Pancreas (tissue), 10 donors: Measurements from ENCODE around the gene TENM3. TPM values are rescaled to one million over a fixed set of nuclear protein-coding genes. Genes with fewer than 3 reads are reported as not detected.

Source experiments
- ATAC-seq, 4 donors: fragments of 200-7000 bp; cut with Tn5 transposase; one replicate each; pipeline versions ENCODE4 v1.8.0 to v1.9.1; 2020; ENCODE audit warnings: mild to moderate bottlenecking in 4 of 4, moderate library complexity in 4 of 4
- DNase-seq, 6 donors: peaks; one replicate each; pipeline ENCODE4 v3.0.0-alpha.2; 2020
- FAIRE-seq: peaks from 2 replicates; lab custom pipeline; 2012; peaks lifted over from hg19 to GRCh38; lab: Jason Lieb, UNC
- H3K27ac ChIP-seq, 4 donors: fragments of 200-600 bp; sonication (generic); 1 replicate in 3 of 4; 2 replicates in 1 of 4; pipeline versions ENCODE4 v1.5.0 to v1.8.0; 2020
- H3K27me3 ChIP-seq, 4 donors: fragments of 200-600 bp; one replicate each; pipeline ENCODE4 v1.8.0; 2021
- H3K36me3 ChIP-seq, 3 donors: fragments of 200-600 bp; sonication (generic) in 1 of 3; one replicate each; pipeline versions ENCODE4 v1.5.0 to v1.8.0; 2020 to 2021
- H3K4me1 ChIP-seq, 3 donors: fragments of 200-600 bp; one replicate each; pipeline ENCODE4 v1.8.0; 2021
- H3K4me3 ChIP-seq, 4 donors: fragments of 200-600 bp; sonication (generic) in 2 of 4; one replicate each; pipeline versions ENCODE4 v1.5.0 to v1.8.0; 2020 to 2021
- H3K9me3 ChIP-seq, 4 donors: fragments of 200-600 bp; one replicate each; pipeline ENCODE4 v1.8.0; 2021
- WGBS, 2 donors: extraction: QIAGEN DNeasy Blood & Tissue Kit; methylation state at CpG; one replicate each; pipeline ENCODE4 v1.1.7; 2013; 5-methylcytosine and 5-hydroxymethylcytosine counted together
- intact Hi-C, 3 donors: fragments of 100-400 bp; cut with DNase I; formaldehyde crosslinking; loops; one replicate each; pipeline versions ENCODE4 v1.11.1 to v1.14.2; 2022
- polyA plus RNA-seq, 2 donors: library from polyadenylated mRNA; stranded (reverse); fragments of 200-250 nt; gene quantifications; one replicate each; pipeline ENCODE4 v1.2.3, GENCODE V29; 2013
- total RNA-seq, 6 donors: library from RNA; stranded (reverse); fragmentation: NEBNext Ultra II Directional in 4 of 6; extraction: Animal tissue kit (Norgen Biotek cat#: 25700) in 4 of 6; gene quantifications; one replicate each; pipeline versions ENCODE4 v1.2.1 to v1.2.4, GENCODE V29; 2021 to 2023
- TF ChIP-seq, protein P1 (sequence below), 4 donors: fragments of 200-600 bp; sonication (generic) in 3 of 4; IDR thresholded peaks; one replicate each; pipeline versions ENCODE4 v1.5.0 to v1.8.0; 2021; ENCODE audit warnings: antibody characterized with exemption in 4 of 4
- donor health status: healthy with polysubstance abuse.
- donor health status: DM: no; HTN: no; CAD: no; lungs with moderate emphysema.
- donor health status: DM: no; HTN: no; CAD: no.
- donor health status: control.
- donor health status: control.
- donor health status: Bipolar disorder and iron deficiency.
- donor health status: DM: yes; HTN: yes; CAD: no.
- donor health status: DM: no; HTN: no; CAD: no.
- donor health status: DM: no; HTN: no; CAD: no.
- donor health status: DM: yes; HTN: yes; CAD: no.

TENM3 gene
- total and polyA plus RNA-seq, 8 donors = 0.99 to 6.1 (median 4.4) TPM

DNA sequence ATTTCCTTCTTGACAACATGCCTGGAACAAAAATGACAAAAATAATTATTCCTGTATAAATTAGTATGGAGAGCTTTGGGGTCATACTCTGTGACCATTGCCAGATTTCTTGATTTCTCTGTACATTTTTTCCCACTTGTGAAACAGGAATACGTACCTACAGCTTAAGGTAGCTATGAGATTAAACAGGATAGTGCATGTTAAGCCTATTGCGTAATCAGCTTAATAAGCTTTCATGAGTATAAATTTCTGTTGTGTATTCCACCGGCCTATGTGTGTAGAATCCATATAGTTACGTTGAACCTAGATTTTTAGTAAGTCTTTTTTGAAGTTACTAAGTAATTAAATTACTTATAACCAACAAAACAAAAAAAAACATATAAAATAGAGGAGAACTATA is 339.0 kb downstream of the TENM3 start:
- TF ChIP-seq, protein P1, sequence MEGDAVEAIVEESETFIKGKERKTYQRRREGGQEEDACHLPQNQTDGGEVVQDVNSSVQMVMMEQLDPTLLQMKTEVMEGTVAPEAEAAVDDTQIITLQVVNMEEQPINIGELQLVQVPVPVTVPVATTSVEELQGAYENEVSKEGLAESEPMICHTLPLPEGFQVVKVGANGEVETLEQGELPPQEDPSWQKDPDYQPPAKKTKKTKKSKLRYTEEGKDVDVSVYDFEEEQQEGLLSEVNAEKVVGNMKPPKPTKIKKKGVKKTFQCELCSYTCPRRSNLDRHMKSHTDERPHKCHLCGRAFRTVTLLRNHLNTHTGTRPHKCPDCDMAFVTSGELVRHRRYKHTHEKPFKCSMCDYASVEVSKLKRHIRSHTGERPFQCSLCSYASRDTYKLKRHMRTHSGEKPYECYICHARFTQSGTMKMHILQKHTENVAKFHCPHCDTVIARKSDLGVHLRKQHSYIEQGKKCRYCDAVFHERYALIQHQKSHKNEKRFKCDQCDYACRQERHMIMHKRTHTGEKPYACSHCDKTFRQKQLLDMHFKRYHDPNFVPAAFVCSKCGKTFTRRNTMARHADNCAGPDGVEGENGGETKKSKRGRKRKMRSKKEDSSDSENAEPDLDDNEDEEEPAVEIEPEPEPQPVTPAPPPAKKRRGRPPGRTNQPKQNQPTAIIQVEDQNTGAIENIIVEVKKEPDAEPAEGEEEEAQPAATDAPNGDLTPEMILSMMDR (IDR thresholded peaks at IDR 0.05) = no peak
- FAIRE-seq (no peak), DNase-seq (no peak), ATAC-seq (no peak)
- Histone ChIP-seq H3K4me3 (no peak overlapping the region), H3K9me3 (no peaks in the 10 kb centered on the region), H3K4me1 (no peaks in the 10 kb centered on the region), H3K36me3 (no peaks in the 10 kb centered on the region), H3K27me3 (no peaks in the 10 kb centered on the region), H3K27ac (no peak overlapping the region)
- WGBS, 2 donors = 84 to 97% methylated on average over 4 of the region's 4 CpGs
- intact Hi-C loops = no loop called here

DNA sequence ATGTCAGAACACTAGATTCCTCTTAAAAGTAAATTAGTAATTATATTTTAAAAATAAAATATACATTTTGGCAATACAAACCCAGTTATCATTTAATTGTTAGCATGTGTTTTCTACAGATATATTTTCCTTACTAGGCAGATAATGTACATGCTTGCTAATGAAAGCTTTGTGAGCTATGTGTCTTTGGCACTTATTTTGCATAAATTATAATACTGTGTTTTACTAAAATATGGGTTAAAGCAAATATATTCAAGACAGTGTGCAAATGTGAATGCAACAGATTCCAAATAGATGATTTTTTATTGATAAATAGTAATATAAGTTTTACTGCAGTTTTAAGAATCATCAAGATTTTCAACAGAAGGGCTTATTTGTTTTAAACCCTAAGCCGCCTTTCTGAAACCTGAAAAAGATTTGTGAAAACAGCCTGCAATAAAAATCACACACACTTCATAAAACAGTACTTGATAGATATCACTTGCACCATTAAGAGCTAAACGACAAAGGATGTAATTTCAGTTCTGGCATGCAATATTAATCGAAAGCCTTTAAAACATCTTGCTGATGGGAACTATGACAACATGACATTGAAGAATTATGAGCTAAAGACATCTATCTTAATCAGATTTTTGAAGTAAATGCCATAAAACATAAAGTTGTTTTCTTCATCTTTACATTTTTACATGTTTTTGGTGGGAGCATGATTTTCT is 340.7 kb downstream of the TENM3 start:
- intact Hi-C loops = no loop called here
- ATAC-seq (no peak), FAIRE-seq (no peak), DNase-seq (no peak)
- H3K4me1 ChIP-seq = no peaks in the 10 kb centered on the region
- TF ChIP-seq, protein P1 (IDR thresholded peaks at IDR 0.05) = no peak
- WGBS, 2 donors = 68 to 80% methylated on average over 3 of the region's 3 CpGs
- no peaks in the 10 kb centered on the region for H3K27me3 ChIP-seq
- H3K27ac ChIP-seq = no peak overlapping the region
- no peaks in the 10 kb centered on the region for H3K9me3 ChIP-seq
- H3K4me3 ChIP-seq = no peak overlapping the region
- H3K36me3 ChIP-seq = no peaks in the 10 kb centered on the region

DNA sequence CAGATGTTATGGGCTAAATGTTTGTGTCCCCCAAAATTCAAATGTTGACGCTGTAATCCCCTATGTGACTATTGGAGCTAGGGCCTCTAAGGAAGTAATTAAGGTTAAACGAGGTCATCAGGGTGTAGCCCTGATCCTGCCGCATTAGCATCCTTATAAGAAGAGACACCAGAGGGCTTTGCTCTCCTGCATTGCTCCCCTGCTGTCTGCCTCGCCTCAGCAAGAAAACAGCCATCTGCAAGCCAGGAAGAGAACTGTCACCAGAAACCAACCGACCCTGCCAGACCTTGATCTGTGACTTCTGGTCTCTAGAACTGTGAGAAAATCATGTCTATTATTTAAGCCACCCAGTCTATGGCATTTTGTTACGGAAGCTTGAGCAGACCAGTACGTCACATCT is 342.1 kb downstream of the TENM3 start:
- no peak for FAIRE-seq
- Histone ChIP-seq H3K27ac (no peak overlapping the region), H3K36me3 (no peaks in the 10 kb centered on the region), H3K4me3 (no peak overlapping the region), H3K27me3 (no peaks in the 10 kb centered on the region), H3K9me3 (no peaks in the 10 kb centered on the region), H3K4me1 (no peaks in the 10 kb centered on the region)
- DNase-seq = no peak
- WGBS, 2 donors = 69 to 76% methylated on average over 7 of the region's 7 CpGs
- TF ChIP-seq, protein P1 (IDR thresholded peaks at IDR 0.05) = no peak
- ATAC-seq = no peak
- intact Hi-C loops = no loop called here

DNA sequence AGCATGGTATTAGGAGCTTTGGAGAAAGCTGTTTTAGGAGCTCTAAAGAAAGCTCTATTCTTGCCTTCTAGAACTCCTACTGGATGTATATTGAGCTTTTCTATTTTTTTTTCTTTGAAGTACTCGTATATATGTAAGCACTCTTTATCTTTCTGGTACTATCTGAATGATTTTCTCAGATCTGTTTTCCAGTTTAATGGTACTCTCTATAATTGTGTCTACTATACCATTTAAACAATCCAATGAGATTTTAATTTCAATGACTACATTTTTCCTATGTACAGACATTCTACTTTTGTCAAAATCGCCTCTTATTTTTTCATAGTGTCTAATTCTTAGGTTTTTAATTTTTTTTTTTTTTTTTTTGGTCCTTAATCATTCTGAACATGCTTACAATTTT is 345.9 kb downstream of the TENM3 start:
- FAIRE-seq (no peak), ATAC-seq (no peak), DNase-seq (no peak)
- intact Hi-C loops = no loop called here
- H3K36me3 ChIP-seq = no peaks in the 10 kb centered on the region
- H3K9me3 ChIP-seq = no peaks in the 10 kb centered on the region
- no peak overlapping the region for H3K27ac ChIP-seq
- H3K4me1 ChIP-seq = no peaks in the 10 kb centered on the region
- no peak overlapping the region for H3K4me3 ChIP-seq
- 83 to 86% methylated on average over 2 of the region's 2 CpGs for WGBS, 2 donors
- TF ChIP-seq, protein P1 (IDR thresholded peaks at IDR 0.05) = no peak
- H3K27me3 ChIP-seq = no peaks in the 10 kb centered on the region

DNA sequence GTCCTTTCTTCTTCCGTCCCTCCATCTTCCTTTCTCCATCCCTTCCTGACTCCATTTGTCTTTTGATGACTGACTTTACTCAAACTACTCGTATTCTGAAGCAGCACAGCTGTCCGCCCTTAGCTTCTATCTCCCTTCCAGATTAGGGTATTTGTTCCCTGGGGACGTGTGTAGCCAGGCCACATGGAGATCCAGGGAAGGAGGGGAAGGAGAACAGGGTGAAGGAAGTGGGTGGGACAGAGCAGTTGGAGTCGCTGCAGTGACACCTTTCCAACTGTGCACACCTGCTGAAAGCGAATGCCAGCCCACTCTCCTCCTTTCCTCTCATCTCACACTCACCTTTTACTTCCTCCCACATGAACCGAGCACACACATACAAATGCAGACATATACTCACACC is 350.2 kb downstream of the TENM3 start:
- no peak overlapping the region for H3K27ac ChIP-seq
- 78 to 82% methylated on average over 7 of the region's 7 CpGs for WGBS, 2 donors
- no peak for ATAC-seq
- no peak for DNase-seq
- H3K4me3 ChIP-seq = no peak overlapping the region
- FAIRE-seq = no peak
- TF ChIP-seq, protein P1 (IDR thresholded peaks at IDR 0.05) = no peak
- intact Hi-C loops = no loop called here
- H3K27me3 ChIP-seq = no peaks in the 10 kb centered on the region
- no peaks in the 10 kb centered on the region for H3K36me3 ChIP-seq
- H3K9me3 ChIP-seq = no peaks in the 10 kb centered on the region
- H3K4me1 ChIP-seq = no peaks in the 10 kb centered on the region
